Mesodermal cell (in vitro differentiated cells): Measurements from ENCODE around the gene MAPT.

Experiments
- H3K27ac ChIP-seq: 2 replicates; pipeline ENCODE4 v1.7.0; 2013; ENCODE audit warnings: mild to moderate bottlenecking, low read depth, low read length, moderate library complexity; ENCODE audit not compliant: severe bottlenecking
- H3K36me3 ChIP-seq: 2 replicates; pipeline ENCODE4 v1.7.1; 2013; ENCODE audit warnings: mild to moderate bottlenecking, low read length, moderate library complexity; ENCODE audit not compliant: control insufficient read depth, insufficient read depth
- H3K4me1 ChIP-seq: one replicate; pipeline ENCODE4 v1.7.1; 2013; ENCODE audit warnings: mild to moderate bottlenecking, low read length; ENCODE audit not compliant: insufficient read depth, control insufficient read depth, poor library complexity, severe bottlenecking
- H3K4me3 ChIP-seq: 2 replicates; pipeline ENCODE4 v1.7.0; 2013; ENCODE audit warnings: low read length, control low read depth, mild to moderate bottlenecking; ENCODE audit not compliant: insufficient read depth, poor library complexity, severe bottlenecking; ENCODE audit errors: extremely low read depth
- H3K9me3 ChIP-seq: 2 replicates; pipeline ENCODE4 v1.7.1; 2013; ENCODE audit warnings: mild to moderate bottlenecking, low read length, moderate library complexity; ENCODE audit not compliant: control insufficient read depth
- WGBS, 2 experiments: methylation state at CpG; one replicate each; pipeline ENCODE4 v1.1.5; 2013; ENCODE audit warnings: missing lambda C conversion rate in 2 of 2; ENCODE audit not compliant: insufficient coverage in 2 of 2; 5-methylcytosine and 5-hydroxymethylcytosine counted together

The MAPT gene

DNA sequence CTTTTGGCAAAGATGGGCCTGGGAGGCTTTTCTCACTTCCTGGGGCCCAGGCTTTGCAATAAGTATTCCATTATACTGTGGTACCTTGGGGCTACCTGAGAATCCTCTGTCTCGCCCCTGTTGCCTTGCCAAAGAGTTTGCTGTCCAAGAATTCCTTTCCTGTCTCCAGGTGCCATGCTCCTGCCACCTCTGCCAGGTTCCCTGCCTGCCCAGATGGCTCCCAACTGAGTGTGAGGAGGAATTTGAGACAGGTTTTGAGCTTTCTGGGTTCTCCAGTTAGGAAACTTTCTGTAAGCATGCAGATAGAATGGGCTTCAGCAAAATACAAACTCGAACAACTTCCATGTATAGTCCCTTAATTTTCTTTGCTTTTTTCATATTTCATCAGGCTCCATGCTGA lies 5.8 kb downstream of the MAPT start:
- H3K27ac ChIP-seq, result no peak overlapping the region
- H3K36me3 ChIP-seq, result no peaks in the 10 kb centered on the region
- no peak overlapping the region for H3K4me3 ChIP-seq
- peaks cover 14% of the 10 kb centered on the region for H3K4me1 ChIP-seq
- no peaks in the 10 kb centered on the region for H3K9me3 ChIP-seq
- WGBS, 2 experiments, result 58 to 100% methylated on average over 1 to 2 of the region's 2 CpGs

DNA sequence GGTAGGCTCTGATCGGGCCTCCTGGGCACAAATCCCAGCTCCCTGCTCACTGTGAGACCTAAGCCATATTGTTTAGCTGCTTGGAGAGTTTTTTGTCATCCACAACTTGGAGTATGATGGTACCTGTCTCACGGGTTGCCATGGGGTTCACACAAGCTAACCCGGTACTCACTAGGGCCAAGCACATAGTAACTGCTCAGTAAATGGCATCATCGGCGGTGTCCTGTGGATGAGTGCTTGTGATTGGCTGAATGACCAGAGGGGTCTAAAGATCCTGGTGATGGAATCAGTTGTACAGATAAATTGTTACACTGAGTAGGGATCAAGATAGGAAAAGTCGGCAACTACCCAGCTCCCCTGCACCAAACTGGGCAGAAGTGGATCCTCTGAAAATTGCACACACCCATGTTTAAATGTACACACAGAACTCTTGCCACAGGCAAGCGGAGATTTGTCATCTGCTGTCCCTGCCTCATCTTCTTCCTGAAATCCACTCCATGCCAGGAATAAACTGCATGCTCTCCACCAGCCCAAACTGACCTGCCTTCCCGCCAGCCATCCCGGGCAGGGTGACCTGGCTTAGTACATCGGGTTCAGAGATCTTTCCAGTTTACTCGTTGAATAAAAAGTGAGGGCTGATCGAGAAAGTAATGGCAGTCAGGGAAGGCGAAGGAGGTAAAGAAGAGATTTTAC lies 6.5 kb downstream of the MAPT start:
- no peak overlapping the region for H3K27ac ChIP-seq
- peaks cover 9% of the 10 kb centered on the region for H3K4me1 ChIP-seq
- H3K36me3 ChIP-seq, result no peaks in the 10 kb centered on the region
- WGBS, 2 experiments, result 88 to 92% methylated on average over 10 to 12 of the region's 13 CpGs
- H3K4me3 ChIP-seq, result no peak overlapping the region
- no peaks in the 10 kb centered on the region for H3K9me3 ChIP-seq

- Histone ChIP-seq H3K4me1 (no peaks in the 10 kb centered on the region), H3K4me3 (no peak overlapping the region), H3K36me3 (no peaks in the 10 kb centered on the region), H3K27ac (no peak overlapping the region), H3K9me3 (no peaks in the 10 kb centered on the region)
- 75 to 83% methylated on average over 7 of the region's 7 CpGs for WGBS, 2 experiments
Measured at GRCh38 chr17:45902892-45903346, 8.6 kb downstream of the MAPT start.

DNA sequence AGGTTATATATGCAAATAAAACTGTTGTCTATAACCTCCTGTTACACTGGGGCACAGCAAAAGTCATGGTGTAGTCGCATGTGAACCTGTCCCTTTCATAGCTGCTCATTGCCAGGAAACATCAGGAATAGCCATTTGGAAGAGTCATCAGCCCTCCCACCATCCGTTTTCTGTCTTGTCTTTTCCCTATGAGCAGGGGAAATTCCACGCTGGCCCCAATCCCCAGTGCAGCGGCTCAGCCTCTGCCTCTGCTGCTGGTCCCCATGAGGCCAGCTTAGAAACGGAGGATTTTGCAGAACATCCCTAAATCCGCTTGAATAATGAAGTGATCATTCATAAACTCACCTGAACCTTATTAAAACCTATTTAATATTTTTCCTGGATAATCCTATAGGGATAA lies 10.5 kb downstream of the MAPT start:
- WGBS, 2 experiments, result 65 to 75% methylated on average over 4 to 6 of the region's 6 CpGs
- Histone ChIP-seq H3K9me3 (no peaks in the 10 kb centered on the region), H3K36me3 (no peaks in the 10 kb centered on the region), H3K27ac (no peak overlapping the region), H3K4me1 (no peaks in the 10 kb centered on the region), H3K4me3 (no peak overlapping the region)

DNA sequence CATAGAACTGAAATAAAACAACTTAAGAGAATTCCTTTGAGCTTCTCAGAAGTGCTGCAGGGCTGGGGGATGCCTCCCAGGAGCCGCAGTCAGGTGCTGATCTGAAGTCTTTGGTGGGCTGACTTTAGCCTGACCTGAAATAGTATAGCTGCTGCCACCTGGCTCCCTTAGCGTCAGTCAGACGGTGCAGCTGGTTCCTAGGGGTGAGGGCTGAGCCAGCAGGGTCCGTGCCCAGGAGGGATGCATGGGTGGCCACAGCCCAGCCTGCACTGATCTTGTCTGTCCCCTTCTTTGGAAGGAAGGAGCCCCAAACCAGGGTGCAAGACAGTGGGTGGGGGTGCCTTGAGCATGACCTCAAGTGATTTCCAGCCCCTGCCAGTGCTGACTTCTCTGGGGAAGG lies 11.5 kb downstream of the MAPT start:
- Histone ChIP-seq H3K27ac (no peak overlapping the region), H3K9me3 (no peaks in the 10 kb centered on the region), H3K4me3 (no peak overlapping the region), H3K4me1 (no peaks in the 10 kb centered on the region), H3K36me3 (no peaks in the 10 kb centered on the region)
- WGBS, 2 experiments, result 75 to 76% methylated on average over 3 to 4 of the region's 4 CpGs

GRCh38 chr17:45906237-45906636 lies 11.9 kb downstream of the MAPT start:
- Histone ChIP-seq H3K4me3 (no peak overlapping the region), H3K36me3 (no peaks in the 10 kb centered on the region), H3K27ac (no peak overlapping the region), H3K4me1 (no peaks in the 10 kb centered on the region), H3K9me3 (no peaks in the 10 kb centered on the region)
- 88 to 94% methylated on average over 4 of the region's 8 CpGs for WGBS, 2 experiments

DNA sequence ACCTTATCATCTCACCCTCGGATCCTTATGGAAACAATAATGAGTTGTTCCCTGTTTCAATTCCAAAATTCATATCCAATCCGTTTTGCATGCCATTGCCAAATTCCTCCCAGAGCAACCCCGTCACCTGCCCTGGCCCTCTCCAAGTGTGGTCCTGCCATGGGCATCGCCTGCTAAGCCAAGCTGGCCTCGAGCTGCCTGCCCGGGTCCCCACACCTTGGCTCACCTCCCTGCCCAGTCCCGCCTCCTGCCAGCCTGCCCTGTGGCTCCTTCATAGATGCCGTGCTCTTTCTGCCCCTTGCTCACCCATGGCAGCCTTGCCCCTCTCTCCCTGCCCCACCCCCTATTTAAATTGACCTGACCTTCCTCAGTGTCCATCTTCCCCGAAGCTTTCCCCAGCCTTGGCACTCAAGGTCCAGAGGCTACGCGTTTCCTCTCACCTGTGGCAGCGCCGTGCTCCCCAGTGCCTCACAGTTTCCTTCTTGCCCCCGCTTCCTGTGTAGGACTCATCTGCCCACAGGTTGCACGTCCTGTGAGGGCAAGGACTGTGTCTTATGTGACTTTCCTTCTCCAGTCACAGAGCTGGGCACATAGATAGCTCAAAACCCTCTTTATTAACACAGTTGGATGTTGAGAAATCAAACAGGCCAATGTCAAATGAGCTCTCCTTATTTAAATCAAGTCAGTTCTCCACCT lies 12.7 kb downstream of the MAPT start:
- Histone ChIP-seq H3K27ac (no peak overlapping the region), H3K4me3 (no peak overlapping the region), H3K9me3 (peaks cover 3% of the 10 kb centered on the region), H3K36me3 (no peaks in the 10 kb centered on the region), H3K4me1 (no peaks in the 10 kb centered on the region)
- 92 to 93% methylated on average over 13 to 15 of the region's 15 CpGs for WGBS, 2 experiments

GRCh38 chr17:45907750-45908395 lies 13.5 kb downstream of the MAPT start:
- H3K4me1 ChIP-seq, result no peaks in the 10 kb centered on the region
- 80 to 94% methylated on average over 6 to 7 of the region's 11 CpGs for WGBS, 2 experiments
- H3K36me3 ChIP-seq, result no peaks in the 10 kb centered on the region
- no peak overlapping the region for H3K27ac ChIP-seq
- peaks cover 7% of the 10 kb centered on the region for H3K9me3 ChIP-seq
- H3K4me3 ChIP-seq, result no peak overlapping the region

DNA sequence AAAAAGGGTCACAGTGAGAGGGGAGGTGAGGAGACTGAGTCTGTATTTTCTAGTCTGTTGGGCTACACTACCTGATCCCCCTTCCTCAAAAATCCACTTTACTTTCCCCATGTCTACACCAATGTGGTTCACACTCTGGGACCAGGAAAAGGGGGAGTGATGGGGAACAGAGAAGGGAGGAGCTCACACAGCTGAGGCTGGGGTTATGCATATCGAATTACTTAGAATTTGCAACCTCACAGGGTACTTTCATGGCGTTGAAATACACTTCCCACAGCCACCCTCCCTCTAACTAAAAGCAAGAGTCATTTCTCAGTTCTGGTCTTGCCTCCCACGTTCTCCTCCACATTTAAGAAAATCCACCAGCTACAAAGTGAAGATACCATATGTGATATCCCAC lies 14.1 kb downstream of the MAPT start:
- Histone ChIP-seq H3K4me3 (no peak overlapping the region), H3K9me3 (peaks cover 7% of the 10 kb centered on the region), H3K27ac (no peak overlapping the region), H3K36me3 (no peaks in the 10 kb centered on the region), H3K4me1 (no peaks in the 10 kb centered on the region)
- 29 to 40% methylated on average over 1 to 2 of the region's 3 CpGs for WGBS, 2 experiments

DNA sequence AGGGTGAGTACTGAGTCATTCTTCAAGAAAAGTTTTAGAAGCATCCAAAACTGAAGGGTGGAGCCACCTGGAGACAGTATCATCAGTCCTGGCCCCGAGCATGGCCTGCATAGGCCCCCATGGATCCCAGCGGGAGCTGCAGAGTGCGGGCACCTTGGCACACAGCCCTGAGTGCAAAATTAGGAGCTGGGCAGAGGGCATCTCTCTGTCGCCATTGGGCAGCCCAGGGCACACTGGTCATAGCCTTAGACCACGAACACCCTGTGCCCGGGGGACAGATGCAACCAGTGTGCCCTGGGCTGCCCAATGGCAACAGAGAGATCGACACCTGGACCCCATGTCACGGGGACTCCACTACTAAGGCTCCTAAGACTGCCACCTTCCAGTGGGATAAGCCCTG lies 14.6 kb downstream of the MAPT start:
- H3K27ac ChIP-seq, result no peak overlapping the region
- 92 to 95% methylated on average over 8 of the region's 8 CpGs for WGBS, 2 experiments
- no peaks in the 10 kb centered on the region for H3K36me3 ChIP-seq
- no peaks in the 10 kb centered on the region for H3K4me1 ChIP-seq
- peaks cover 7% of the 10 kb centered on the region for H3K9me3 ChIP-seq
- no peak overlapping the region for H3K4me3 ChIP-seq

DNA sequence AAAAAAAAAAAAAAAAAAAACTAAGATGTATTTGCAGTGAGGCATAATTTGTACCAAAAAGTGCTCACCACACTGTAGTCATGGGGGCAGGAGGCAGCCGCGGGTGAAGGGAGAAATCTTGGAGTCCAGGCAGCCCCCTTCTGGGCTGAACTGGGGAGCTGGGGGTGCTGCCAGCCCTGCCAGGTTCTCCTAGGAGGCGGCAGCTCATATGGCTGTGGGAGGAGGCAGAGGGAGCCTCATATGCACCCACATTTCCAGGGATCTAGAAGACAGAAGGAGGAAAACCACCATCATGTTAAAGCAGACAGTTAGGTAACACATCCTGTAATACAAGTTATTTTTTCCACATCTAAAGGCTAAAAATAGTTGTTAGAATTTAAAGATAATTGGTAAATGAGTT lies 16.3 kb downstream of the MAPT start:
- 90 to 93% methylated on average over 2 to 3 of the region's 3 CpGs for WGBS, 2 experiments
- Histone ChIP-seq H3K27ac (no peak overlapping the region), H3K4me3 (no peak overlapping the region), H3K36me3 (no peaks in the 10 kb centered on the region), H3K4me1 (no peaks in the 10 kb centered on the region), H3K9me3 (peaks cover 7% of the 10 kb centered on the region)
